ENCODE results near the gene TIMM10B. TPM values are rescaled to one million over a fixed set of nuclear protein-coding genes. Genes with fewer than 3 reads are reported as not detected.

TIMM10B gene
- total RNA-seq, 1 donor from 2014 or later: 14.1 TPM

- DNase-seq (ENCODE audit: missing footprints): no peak
- no peak for ATAC-seq
- intact Hi-C loops (cut with DNase I): no loop called here
These were observed 22.2 kb upstream of the TIMM10B start for GRCh38 chr11:6459099-6459450.

GRCh38 chr11:6468712-6469495 lies 12.4 kb upstream of the TIMM10B start:
- peak; percentile 89 for ATAC-seq
- intact Hi-C loops (cut with DNase I): loop anchor here (1.0 kb wide), 1 partner anchor 79 kb away; the partner anchor contains the start of gene SMPD1
- peak; percentile 91 for DNase-seq (ENCODE audit: missing footprints)

GRCh38 chr11:6469599-6469998 lies 11.7 kb upstream of the TIMM10B start:
- DNase-seq (ENCODE audit: missing footprints) (no peak), ATAC-seq (no peak)
- intact Hi-C loops (cut with DNase I): no loop called here

GRCh38 chr11:6472934-6473333 lies 8.4 kb upstream of the TIMM10B start:
- intact Hi-C loops (cut with DNase I): loop anchor here (5.0 to 10.0 kb wide), 2 partner anchors 156 to 238 kb away; partner anchors contain the start of genes CNGA4 and FHIP1B
- DNase-seq (ENCODE audit: missing footprints) (no peak), ATAC-seq (no peak)

GRCh38 chr11:6473451-6474412 lies 7.6 kb upstream of the TIMM10B start, which contains the start of gene TRIM3:
Gene TRIM3, minus strand, starts transcription at chr11:6473941. Its CDS starts 8,246 bp downstream, at chr11:6465695.
- DNase-seq (ENCODE audit: missing footprints) (peak; percentile 97), ATAC-seq (peak; percentile 93)
- intact Hi-C loops (cut with DNase I): loop anchor here (5.0 to 10.0 kb wide), 2 partner anchors 156 to 239 kb away; partner anchors contain the start of genes CNGA4 and FHIP1B

- intact Hi-C loops (cut with DNase I): loop anchor here (5.0 to 10.0 kb wide), 2 partner anchors 157 to 240 kb away; partner anchors contain the start of genes CNGA4 and FHIP1B
- no peak for ATAC-seq
- no peak for DNase-seq (ENCODE audit: missing footprints)
These were observed 6.9 kb upstream of the TIMM10B start for GRCh38 chr11:6474413-6474792.

- DNase-seq (ENCODE audit: missing footprints): no peak
- intact Hi-C loops (cut with DNase I): loop anchor here (5.0 to 10.0 kb wide), 2 partner anchors 158 to 240 kb away; partner anchors contain the start of genes CNGA4 and FHIP1B
- ATAC-seq: no peak
These were observed 6.3 kb upstream of the TIMM10B start for GRCh38 chr11:6474806-6475500.

- intact Hi-C loops (cut with DNase I): loop anchor here (10.0 kb wide), 1 partner anchor 241 kb away; the partner anchor contains the start of genes CNGA4 and FHIP1B
- ATAC-seq (no peak), DNase-seq (ENCODE audit: missing footprints) (no peak)
These were observed 5.4 kb upstream of the TIMM10B start for GRCh38 chr11:6475936-6476335.

- ATAC-seq (no peak), DNase-seq (ENCODE audit: missing footprints) (no peak)
- intact Hi-C loops (cut with DNase I): loop anchor here (10.0 kb wide), 1 partner anchor 242 kb away; the partner anchor contains the start of genes CNGA4 and FHIP1B
These were observed 4.7 kb upstream of the TIMM10B start for GRCh38 chr11:6476571-6476970.

- DNase-seq (ENCODE audit: missing footprints) (peak; percentile 45), ATAC-seq (no peak)
- intact Hi-C loops (cut with DNase I): loop anchor here (5.0 kb wide), 1 partner anchor 122 kb away; the partner anchor contains the start of genes ILK and RRP8
These were observed 894 bp upstream of the TIMM10B start for GRCh38 chr11:6480299-6480914.

- intact Hi-C loops (cut with DNase I): loop anchor here (5.0 kb wide), 1 partner anchor 120 kb away; the partner anchor contains the start of genes ILK and RRP8
- DNase-seq (ENCODE audit: missing footprints) (no peak), ATAC-seq (peak; percentile 4)
These were observed 599 bp downstream of the TIMM10B start for GRCh38 chr11:6481924-6482275.

- ATAC-seq (no peak), DNase-seq (ENCODE audit: missing footprints) (no peak)
- intact Hi-C loops (cut with DNase I): loop anchor here (5.0 kb wide), 1 partner anchor 120 kb away; the partner anchor contains the start of genes ILK and RRP8
These were observed 1.1 kb downstream of the TIMM10B start for GRCh38 chr11:6482441-6482840.

GRCh38 chr11:6483015-6483414 lies 1.7 kb downstream of the TIMM10B start:
- ATAC-seq (no peak), DNase-seq (ENCODE audit: missing footprints) (no peak)
- intact Hi-C loops (cut with DNase I): loop anchor here (5.0 kb wide), 1 partner anchor 119 kb away; the partner anchor contains the start of genes ILK and RRP8

GRCh38 chr11:6485661-6486060 lies 4.4 kb downstream of the TIMM10B start:
- intact Hi-C loops (cut with DNase I): no loop called here
- ATAC-seq (no peak), DNase-seq (ENCODE audit: missing footprints) (no peak)

GRCh38 chr11:6486256-6486655 lies 5.0 kb downstream of the TIMM10B start:
- intact Hi-C loops (cut with DNase I): no loop called here
- DNase-seq (ENCODE audit: missing footprints) (no peak), ATAC-seq (no peak)

GRCh38 chr11:6486938-6487337 lies 5.6 kb downstream of the TIMM10B start:
- DNase-seq (ENCODE audit: missing footprints) (no peak), ATAC-seq (no peak)
- intact Hi-C loops (cut with DNase I): no loop called here

GRCh38 chr11:6488342-6488741 lies 7.0 kb downstream of the TIMM10B start:
- DNase-seq (ENCODE audit: missing footprints) (no peak), ATAC-seq (no peak)
- intact Hi-C loops (cut with DNase I): no loop called here

- ATAC-seq (no peak), DNase-seq (ENCODE audit: missing footprints) (no peak)
- intact Hi-C loops (cut with DNase I): no loop called here
These were observed 7.5 kb downstream of the TIMM10B start for GRCh38 chr11:6488821-6489220.

Measured in Right ventricle myocardium inferior (tissue), 1 donor.